ENCODE data around the gene PITPNM3. TPM values are rescaled to one million over a fixed set of nuclear protein-coding genes. Genes with fewer than 3 reads are reported as not detected.

PITPNM3 gene
- total RNA-seq, 4 donors from 2014 or later: 0.13 to 0.87 (median 0.41) TPM

DNA sequence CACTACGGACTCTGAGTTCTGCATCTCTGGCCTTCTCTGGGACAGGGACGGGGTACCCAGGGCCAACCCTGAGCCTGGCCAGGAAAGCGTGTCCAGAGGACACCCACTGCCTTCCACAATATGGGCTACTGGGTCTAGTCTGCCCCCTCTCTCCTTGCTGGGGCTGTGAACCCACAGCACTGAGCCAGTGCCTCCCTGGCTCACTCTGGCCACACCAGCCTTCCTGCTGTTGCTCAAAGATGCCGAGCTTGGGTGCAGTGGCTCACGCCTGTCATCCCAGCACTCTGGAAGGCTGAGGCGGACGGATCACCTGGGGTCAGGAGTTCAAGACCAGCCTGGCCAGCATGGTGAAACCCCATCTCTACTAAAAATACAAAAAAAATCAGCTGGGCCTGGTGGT lies 24.8 kb downstream of the PITPNM3 start:
- Histone ChIP-seq H3K4me1 (peaks cover 4 to 15% of the 10 kb centered on the region in 2 donors), H3K36me3 (no peaks in the 10 kb centered on the region), H3K27ac (no peak overlapping the region), H3K4me3 (no peak overlapping the region), H3K9me3 (no peaks in the 10 kb centered on the region), H3K27me3 (no peaks in the 10 kb centered on the region)
- TF ChIP-seq CTCF (IDR thresholded peaks at IDR 0.05 in 4 of 5, conservative IDR thresholded peaks at IDR 0.05 in 1 of 5) (no peak), POLR2A (IDR thresholded peaks at IDR 0.05) (no peak)
- intact Hi-C loops (cut with DNase I; ENCODE audit: low total_unique reads): no loop called here
- DNase-seq (no peak), ATAC-seq (no peak)
- in situ Hi-C loops (cut with MboI; ENCODE audit: low sequenced_read_pairs in 4 of 4): no loop called here

GRCh38 chr17:6530324-6530920 lies 25.9 kb downstream of the PITPNM3 start:
- in situ Hi-C loops (cut with MboI; ENCODE audit: low sequenced_read_pairs in 4 of 4) (no loop called here), intact Hi-C loops (cut with DNase I; ENCODE audit: low total_unique reads) (no loop called here)
- Histone ChIP-seq H3K27ac (no peak overlapping the region), H3K9me3 (no peaks in the 10 kb centered on the region), H3K4me3 (no peak overlapping the region), H3K4me1 (peaks cover 4 to 15% of the 10 kb centered on the region in 2 donors), H3K27me3 (no peaks in the 10 kb centered on the region), H3K36me3 (no peaks in the 10 kb centered on the region)
- ATAC-seq (no peak), DNase-seq (no peak)
- TF ChIP-seq CTCF (IDR thresholded peaks at IDR 0.05 in 4 of 5, conservative IDR thresholded peaks at IDR 0.05 in 1 of 5) (no peak), POLR2A (IDR thresholded peaks at IDR 0.05) (no peak)

DNA sequence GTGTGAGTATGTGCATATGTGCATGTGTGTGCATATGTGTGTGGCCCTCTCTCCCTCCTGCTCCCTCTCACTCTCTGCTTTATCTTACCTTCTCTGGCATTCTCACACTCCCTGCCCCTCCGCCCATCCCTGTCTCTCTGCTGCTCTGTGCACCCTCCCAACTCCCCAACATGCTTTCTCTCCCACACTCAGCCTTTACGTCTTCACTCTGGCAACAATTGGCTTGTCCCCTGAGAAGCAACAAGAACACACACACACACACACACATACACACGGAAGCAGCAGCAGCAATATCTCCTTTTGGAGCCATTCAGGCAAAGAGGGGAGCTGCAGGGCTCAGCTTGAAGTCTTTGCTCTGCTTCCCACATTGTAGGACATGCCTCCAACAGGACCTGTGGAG lies 27.8 kb downstream of the PITPNM3 start:
- in situ Hi-C loops (cut with MboI; ENCODE audit: low sequenced_read_pairs in 4 of 4): no loop called here
- no peak for DNase-seq
- Histone ChIP-seq H3K36me3 (no peaks in the 10 kb centered on the region), H3K4me1 (peaks cover 4 to 15% of the 10 kb centered on the region in 2 donors), H3K27me3 (no peaks in the 10 kb centered on the region), H3K9me3 (no peaks in the 10 kb centered on the region), H3K27ac (no peak overlapping the region), H3K4me3 (no peak overlapping the region)
- TF ChIP-seq CTCF (IDR thresholded peaks at IDR 0.05 in 4 of 5, conservative IDR thresholded peaks at IDR 0.05 in 1 of 5): no peak
- no peak for TF ChIP-seq POLR2A (IDR thresholded peaks at IDR 0.05)
- no peak for ATAC-seq
- intact Hi-C loops (cut with DNase I; ENCODE audit: low total_unique reads): no loop called here

- intact Hi-C loops (cut with DNase I; ENCODE audit: low total_unique reads): no loop called here
- Histone ChIP-seq H3K27ac (no peak overlapping the region), H3K9me3 (no peaks in the 10 kb centered on the region), H3K4me1 (peaks cover 0 to 5% of the 10 kb centered on the region in 2 donors), H3K4me3 (no peak overlapping the region), H3K36me3 (no peaks in the 10 kb centered on the region), H3K27me3 (no peaks in the 10 kb centered on the region)
- DNase-seq (no peak), ATAC-seq (no peak)
- in situ Hi-C loops (cut with MboI; ENCODE audit: low sequenced_read_pairs in 4 of 4): no loop called here
- TF ChIP-seq POLR2A (IDR thresholded peaks at IDR 0.05): no peak
- TF ChIP-seq CTCF (IDR thresholded peaks at IDR 0.05 in 4 of 5, conservative IDR thresholded peaks at IDR 0.05 in 1 of 5): no peak
These were observed 29.8 kb downstream of the PITPNM3 start for GRCh38 chr17:6526362-6527152.
